Esophagus (tissue), 2 donors: ENCODE results near the gene PRUNE2. TPM values are rescaled to one million over a fixed set of nuclear protein-coding genes. Genes with fewer than 3 reads are reported as not detected.

Source experiments
- H3K27ac ChIP-seq, 2 donors: one replicate each; pipeline ENCODE4 v1.5.1; 2013; ENCODE audit warnings: low read depth in 2 of 2, mild to moderate bottlenecking in 2 of 2, inconsistent platforms in 1 of 2, low read length in 1 of 2, moderate library complexity in 1 of 2
- H3K27me3 ChIP-seq, 2 donors: one replicate each; pipeline ENCODE4 v1.6.1; 2013; ENCODE audit warnings: low read length in 2 of 2, control low read depth in 1 of 2, mild to moderate bottlenecking in 1 of 2; ENCODE audit not compliant: insufficient read depth in 2 of 2, control insufficient read depth in 1 of 2
- H3K36me3 ChIP-seq, 2 donors: one replicate each; pipeline ENCODE4 v1.6.1; 2013; ENCODE audit warnings: low read length in 1 of 2; ENCODE audit not compliant: control insufficient read depth in 2 of 2, insufficient read depth in 2 of 2
- H3K4me1 ChIP-seq, 2 donors: one replicate each; pipeline ENCODE4 v1.6.1; 2013; ENCODE audit warnings: low read length in 1 of 2; ENCODE audit not compliant: control insufficient read depth in 2 of 2, insufficient read depth in 2 of 2
- H3K4me3 ChIP-seq, 2 donors: one replicate each; pipeline ENCODE4 v1.5.1; 2013; ENCODE audit warnings: low read length in 2 of 2, mild to moderate bottlenecking in 2 of 2, low read depth in 1 of 2, moderate library complexity in 1 of 2
- H3K9me3 ChIP-seq, 2 donors: one replicate each; pipeline ENCODE4 v1.6.1; 2013; ENCODE audit warnings: mild to moderate bottlenecking in 2 of 2, low read depth in 1 of 2, low read length in 1 of 2, moderate library complexity in 1 of 2; ENCODE audit not compliant: control insufficient read depth in 2 of 2, insufficient read depth in 1 of 2
- WGBS, 2 donors: extraction: QIAGEN DNeasy Blood & Tissue Kit; methylation state at CpG; one replicate each; pipeline ENCODE4 v1.1.7; 2013; 5-methylcytosine and 5-hydroxymethylcytosine counted together
- polyA plus RNA-seq, 2 donors: library from polyadenylated mRNA; stranded (reverse); fragments of 200-250 nt; gene quantifications; one replicate each; pipeline ENCODE4 v1.2.3, GENCODE V29; 2013
- donor health status: healthy with polysubstance abuse.
- donor health status: Bipolar disorder and iron deficiency.

PRUNE2 gene
- polyA plus RNA-seq, 2 donors, result 8.1 to 40.7 TPM

- Histone ChIP-seq H3K4me1 (no peaks in the 10 kb centered on the region), H3K27me3 (no peaks in the 10 kb centered on the region), H3K27ac (no peak overlapping the region), H3K9me3 (no peaks in the 10 kb centered on the region), H3K36me3 (no peaks in the 10 kb centered on the region), H3K4me3 (no peak overlapping the region)
- 79 to 93% methylated on average over 5 of the region's 5 CpGs for WGBS, 2 donors
Measured at GRCh38 chr9:76642701-76643209, 263.2 kb downstream of the PRUNE2 start.

GRCh38 chr9:76642074-76642473 is 263.8 kb downstream of the PRUNE2 start:
- 91 to 97% methylated on average over 1 of the region's 1 CpG for WGBS, 2 donors
- Histone ChIP-seq H3K36me3 (no peaks in the 10 kb centered on the region), H3K27ac (no peak overlapping the region), H3K9me3 (no peaks in the 10 kb centered on the region), H3K27me3 (no peaks in the 10 kb centered on the region), H3K4me1 (no peaks in the 10 kb centered on the region), H3K4me3 (no peak overlapping the region)

- Histone ChIP-seq H3K27ac (no peak overlapping the region), H3K4me1 (no peaks in the 10 kb centered on the region)
- WGBS, 2 donors, result 80 to 82% methylated on average over 4 of the region's 4 CpGs
Measured at GRCh38 chr9:76638001-76638400, 267.9 kb downstream of the PRUNE2 start.

GRCh38 chr9:76637416-76637815 is 268.5 kb downstream of the PRUNE2 start:
- Histone ChIP-seq H3K4me1 (no peaks in the 10 kb centered on the region), H3K36me3 (no peaks in the 10 kb centered on the region), H3K27ac (no peak overlapping the region), H3K27me3 (no peaks in the 10 kb centered on the region), H3K4me3 (no peak overlapping the region), H3K9me3 (no peaks in the 10 kb centered on the region)
- 83 to 84% methylated on average over 2 of the region's 2 CpGs for WGBS, 2 donors

More at GRCh38 chr9:76638001-76638400, 267.9 kb downstream of the PRUNE2 start:
- no peaks in the 10 kb centered on the region for H3K27me3 ChIP-seq
- no peaks in the 10 kb centered on the region for H3K9me3 ChIP-seq
- no peak overlapping the region for H3K4me3 ChIP-seq
- H3K36me3 ChIP-seq, result no peaks in the 10 kb centered on the region

- Histone ChIP-seq H3K27ac (no peak overlapping the region), H3K4me3 (no peak overlapping the region), H3K9me3 (no peaks in the 10 kb centered on the region), H3K4me1 (no peaks in the 10 kb centered on the region), H3K36me3 (no peaks in the 10 kb centered on the region), H3K27me3 (no peaks in the 10 kb centered on the region)
- 43 to 61% methylated on average over 1 of the region's 1 CpG for WGBS, 2 donors
Measured at GRCh38 chr9:76634356-76635054, 271.4 kb downstream of the PRUNE2 start.

- Histone ChIP-seq H3K4me1 (no peaks in the 10 kb centered on the region), H3K27me3 (no peaks in the 10 kb centered on the region), H3K27ac (no peak overlapping the region), H3K36me3 (no peaks in the 10 kb centered on the region), H3K4me3 (no peak overlapping the region), H3K9me3 (no peaks in the 10 kb centered on the region)
- 62 to 67% methylated on average over 3 of the region's 3 CpGs for WGBS, 2 donors
Measured at GRCh38 chr9:76630916-76631315, 275.0 kb downstream of the PRUNE2 start.

- no peaks in the 10 kb centered on the region for H3K4me1 ChIP-seq
- H3K36me3 ChIP-seq, result no peaks in the 10 kb centered on the region
- 73 to 78% methylated on average over 4 of the region's 4 CpGs for WGBS, 2 donors
- no peaks in the 10 kb centered on the region for H3K27me3 ChIP-seq
- H3K9me3 ChIP-seq, result no peaks in the 10 kb centered on the region
- no peak overlapping the region for H3K27ac ChIP-seq
- no peak overlapping the region for H3K4me3 ChIP-seq
Measured at GRCh38 chr9:76629205-76629990, 276.5 kb downstream of the PRUNE2 start.

GRCh38 chr9:76628155-76628554 is 277.8 kb downstream of the PRUNE2 start:
- no peaks in the 10 kb centered on the region for H3K4me1 ChIP-seq
- WGBS, 2 donors, result 93 to 95% methylated on average over 5 of the region's 5 CpGs

GRCh38 chr9:76626980-76627379 is 278.9 kb downstream of the PRUNE2 start:
- no peaks in the 10 kb centered on the region for H3K36me3 ChIP-seq
- no peaks in the 10 kb centered on the region for H3K9me3 ChIP-seq
- whole genome bisulfite sequencing, 2 donors, result 80 to 81% methylated on average over 7 of the region's 7 CpGs
- H3K4me3 ChIP-seq, result no peak overlapping the region
- no peak overlapping the region for H3K27ac ChIP-seq
- H3K4me1 ChIP-seq, result no peaks in the 10 kb centered on the region
- no peaks in the 10 kb centered on the region for H3K27me3 ChIP-seq

More at GRCh38 chr9:76628155-76628554, 277.8 kb downstream of the PRUNE2 start:
- H3K4me3 ChIP-seq, result no peak overlapping the region
- H3K27ac ChIP-seq, result no peak overlapping the region
- H3K36me3 ChIP-seq, result no peaks in the 10 kb centered on the region
- no peaks in the 10 kb centered on the region for H3K27me3 ChIP-seq
- no peaks in the 10 kb centered on the region for H3K9me3 ChIP-seq
